Fibroblast of lung (primary cell): ENCODE measurements around the gene WDR36. TPM values are rescaled to one million over a fixed set of nuclear protein-coding genes. Genes with fewer than 3 reads are reported as not detected.

Source experiments
- DNase-seq, 2 donors: peaks; one replicate each; pipeline versions ENCODE4 v3.0.0 to v3.0.0-alpha.2; 2010; ENCODE audit warnings: low read depth in 2 of 2
- H2AFZ ChIP-seq: 2 replicates; pipeline ENCODE4 v1.5.1; 2012; ENCODE audit warnings: low read length, control low read depth, inconsistent platforms
- H3K27ac ChIP-seq: 2 replicates; pipeline ENCODE4 v1.5.1; 2011; ENCODE audit warnings: low read length, control low read depth; ENCODE audit not compliant: insufficient read depth
- H3K27me3 ChIP-seq: 2 replicates; pipeline ENCODE4 v1.5.1; 2011; ENCODE audit warnings: mild to moderate bottlenecking, low read length; ENCODE audit not compliant: control insufficient read depth, insufficient read depth
- H3K36me3 ChIP-seq: 2 replicates; pipeline ENCODE4 v1.5.1; 2011; ENCODE audit warnings: low read length; ENCODE audit not compliant: control insufficient read depth, insufficient read depth
- H3K4me1 ChIP-seq: 2 replicates; pipeline ENCODE4 v1.5.1; 2011; ENCODE audit warnings: low read length; ENCODE audit not compliant: control insufficient read depth, insufficient read depth; ENCODE audit errors: extremely low read depth
- H3K4me2 ChIP-seq: 2 replicates; pipeline ENCODE4 v1.5.1; 2011; ENCODE audit warnings: low read length, control low read depth; ENCODE audit not compliant: insufficient read depth; ENCODE audit errors: extremely low read depth
- H3K4me3 ChIP-seq, 4 experiments: fragments of 200-600 bp in 1 of 4; sonication (generic) in 1 of 4; replicated peaks in 1 of 4; 2 replicates each; pipeline ENCODE4 v1.5.1; 2011 to 2016; ENCODE audit warnings: low read length in 4 of 4, low read depth in 3 of 4, mild to moderate bottlenecking in 3 of 4, control low read depth in 2 of 4, inconsistent platforms in 1 of 4, mixed read lengths in 1 of 4; ENCODE audit not compliant: insufficient read depth in 1 of 4; ENCODE audit errors: control extremely low read depth in 1 of 4
- H3K79me2 ChIP-seq: 2 replicates; pipeline ENCODE4 v1.5.1; 2012; ENCODE audit warnings: mild to moderate bottlenecking, low read length, inconsistent platforms; ENCODE audit not compliant: control insufficient read depth, insufficient read depth
- H3K9ac ChIP-seq: 2 replicates; pipeline ENCODE4 v1.5.1; 2011; ENCODE audit warnings: mild to moderate bottlenecking, low read length, control low read depth; ENCODE audit not compliant: insufficient read depth
- H3K9me3 ChIP-seq: 2 replicates; pipeline ENCODE4 v1.5.1; 2012; ENCODE audit warnings: low read depth, low read length; ENCODE audit not compliant: control insufficient read depth, insufficient read depth
- H4K20me1 ChIP-seq: 2 replicates; pipeline ENCODE4 v1.5.1; 2011; ENCODE audit warnings: low read length; ENCODE audit not compliant: control insufficient read depth, insufficient read depth; ENCODE audit errors: extremely low read depth
- EZH2 ChIP-seq: IDR thresholded peaks from 2 replicates; pipeline ENCODE4 v1.5.1; 2012; ENCODE audit warnings: low read length, control low read depth, mild to moderate bottlenecking; ENCODE audit errors: missing control alignments
- polyA plus RNA-seq, 2 donors: library from polyadenylated mRNA; depleted of rRNA in 1 of 2; stranded (reverse) in 1 of 2; unstranded in 1 of 2; fragments of >200 nt; gene quantifications; 2 replicates each; pipeline ENCODE4 v1.2.1, GENCODE V29; 2011 to 2012; ENCODE audit warnings: missing spikeins in 1 of 2
- total RNA-seq: library from RNA; depleted of rRNA; stranded (reverse); fragments of >200 nt; gene quantifications from 2 replicates; pipeline ENCODE4 v1.2.1, GENCODE V29; 2014
- TF ChIP-seq, protein P1 (sequence below), 2 donors: IDR thresholded peaks in 1 of 2; conservative IDR thresholded peaks in 1 of 2; 1 replicate in 1 of 2; 2 replicates in 1 of 2; pipeline ENCODE4 v1.5.1; 2011 to 2012; ENCODE audit warnings: low read length in 2 of 2, control low read depth in 1 of 2, inconsistent platforms in 1 of 2, low read depth in 1 of 2, mild to moderate bottlenecking in 1 of 2

The WDR36 gene
- total and polyA plus RNA-seq, 2 donors (not counting 1 experiment from before 2014, with no cell fraction given): 34.7 to 55.8 TPM

DNA sequence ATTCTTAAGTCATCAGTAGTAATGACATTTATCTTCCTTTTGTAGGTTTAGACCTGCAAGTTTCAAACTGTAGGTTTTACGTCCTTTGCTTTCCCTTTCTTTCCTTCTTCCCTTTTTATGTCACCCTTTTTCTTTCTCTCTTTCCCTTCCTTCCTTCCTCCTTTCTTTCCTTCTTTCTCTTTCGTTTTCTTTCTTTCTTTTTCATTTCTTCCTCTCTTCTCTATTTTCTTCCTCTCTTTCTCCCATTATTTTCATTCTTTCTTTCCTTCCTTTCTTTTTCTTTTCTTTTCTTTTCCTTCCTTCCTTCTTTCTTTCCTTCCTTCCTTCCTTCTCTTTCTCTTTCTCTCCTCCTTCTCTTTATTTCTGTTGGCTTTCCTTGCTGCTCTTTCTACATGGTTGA lies 59.9 kb downstream of the WDR36 start:
- H3K36me3 ChIP-seq: no peaks in the 10 kb centered on the region
- no peak overlapping the region for H3K9ac ChIP-seq
- no peak overlapping the region for H3K4me3 ChIP-seq
- no peak for TF ChIP-seq EZH2
- TF ChIP-seq, protein P1, sequence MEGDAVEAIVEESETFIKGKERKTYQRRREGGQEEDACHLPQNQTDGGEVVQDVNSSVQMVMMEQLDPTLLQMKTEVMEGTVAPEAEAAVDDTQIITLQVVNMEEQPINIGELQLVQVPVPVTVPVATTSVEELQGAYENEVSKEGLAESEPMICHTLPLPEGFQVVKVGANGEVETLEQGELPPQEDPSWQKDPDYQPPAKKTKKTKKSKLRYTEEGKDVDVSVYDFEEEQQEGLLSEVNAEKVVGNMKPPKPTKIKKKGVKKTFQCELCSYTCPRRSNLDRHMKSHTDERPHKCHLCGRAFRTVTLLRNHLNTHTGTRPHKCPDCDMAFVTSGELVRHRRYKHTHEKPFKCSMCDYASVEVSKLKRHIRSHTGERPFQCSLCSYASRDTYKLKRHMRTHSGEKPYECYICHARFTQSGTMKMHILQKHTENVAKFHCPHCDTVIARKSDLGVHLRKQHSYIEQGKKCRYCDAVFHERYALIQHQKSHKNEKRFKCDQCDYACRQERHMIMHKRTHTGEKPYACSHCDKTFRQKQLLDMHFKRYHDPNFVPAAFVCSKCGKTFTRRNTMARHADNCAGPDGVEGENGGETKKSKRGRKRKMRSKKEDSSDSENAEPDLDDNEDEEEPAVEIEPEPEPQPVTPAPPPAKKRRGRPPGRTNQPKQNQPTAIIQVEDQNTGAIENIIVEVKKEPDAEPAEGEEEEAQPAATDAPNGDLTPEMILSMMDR (conservative IDR thresholded peaks at IDR 0.05 in 1 of 2, IDR thresholded peaks at IDR 0.05 in 1 of 2; ENCODE audit: low read depth in 1 of 2, low read length in 2 of 2): no peak
- no peaks in the 10 kb centered on the region for H3K4me1 ChIP-seq
- H2AFZ ChIP-seq: no peak overlapping the region
- H3K27me3 ChIP-seq: no peaks in the 10 kb centered on the region
- no peaks in the 10 kb centered on the region for H3K9me3 ChIP-seq
- no peak overlapping the region for H3K27ac ChIP-seq
- H4K20me1 ChIP-seq: no peaks in the 10 kb centered on the region
- no peaks in the 10 kb centered on the region for H3K79me2 ChIP-seq
- no peak overlapping the region for H3K4me2 ChIP-seq
- no peak for DNase-seq

DNA sequence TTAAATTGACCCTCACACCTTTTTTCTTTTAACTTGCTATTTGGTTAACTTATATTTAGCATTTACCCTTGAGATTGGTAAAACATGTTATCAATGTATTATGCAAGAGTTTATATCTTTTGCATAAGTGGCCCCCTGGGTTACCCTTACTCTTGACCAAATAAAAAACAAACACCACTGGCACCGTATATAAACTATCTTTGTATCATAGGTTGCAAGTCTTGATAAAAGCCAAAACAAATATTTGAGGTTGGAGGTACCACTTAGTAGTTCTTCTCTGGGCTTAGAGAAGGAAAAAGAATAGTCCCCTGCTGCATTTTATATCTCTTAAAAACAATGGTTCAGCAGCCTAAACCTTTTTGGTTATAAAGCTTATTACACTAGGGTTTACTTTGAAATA lies 61.3 kb downstream of the WDR36 start:
- Histone ChIP-seq H4K20me1 (no peaks in the 10 kb centered on the region), H3K4me1 (no peaks in the 10 kb centered on the region), H3K36me3 (no peaks in the 10 kb centered on the region), H3K9ac (no peak overlapping the region), H3K27ac (no peak overlapping the region), H3K27me3 (no peaks in the 10 kb centered on the region), H3K79me2 (no peaks in the 10 kb centered on the region), H3K4me3 (no peak overlapping the region), H2AFZ (no peak overlapping the region), H3K4me2 (no peak overlapping the region), H3K9me3 (no peaks in the 10 kb centered on the region)
- no peak for DNase-seq
- TF ChIP-seq, protein P1 (conservative IDR thresholded peaks at IDR 0.05 in 1 of 2, IDR thresholded peaks at IDR 0.05 in 1 of 2; ENCODE audit: low read depth in 1 of 2, low read length in 2 of 2): no peak
- TF ChIP-seq EZH2: no peak

DNA sequence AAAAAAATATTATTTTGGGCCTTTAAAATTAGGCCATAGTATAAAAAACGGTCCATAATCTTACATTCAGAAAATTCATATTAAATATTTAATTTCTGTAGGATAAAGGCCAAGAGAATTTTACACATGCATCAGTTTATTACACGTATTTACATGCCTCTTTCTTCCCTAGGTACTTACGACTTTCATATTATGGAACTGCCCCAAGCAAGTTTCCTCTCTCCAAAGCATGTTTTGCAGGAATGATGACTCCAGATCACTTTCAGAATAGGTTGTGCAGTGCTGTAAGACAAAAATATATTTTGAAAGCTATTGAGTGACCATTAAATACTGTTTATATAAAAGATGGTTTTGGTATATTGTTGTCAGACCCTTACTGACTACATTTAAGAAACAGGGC lies 61.8 kb downstream of the WDR36 start:
- Histone ChIP-seq H3K79me2 (no peaks in the 10 kb centered on the region), H3K9me3 (no peaks in the 10 kb centered on the region), H3K4me1 (no peaks in the 10 kb centered on the region), H3K27ac (no peak overlapping the region), H3K27me3 (no peaks in the 10 kb centered on the region), H3K4me3 (no peak overlapping the region), H3K4me2 (no peak overlapping the region), H2AFZ (peak overlapping the region; percentile 3), H4K20me1 (no peaks in the 10 kb centered on the region), H3K9ac (no peak overlapping the region), H3K36me3 (no peaks in the 10 kb centered on the region)
- no peak for TF ChIP-seq EZH2
- TF ChIP-seq, protein P1 (conservative IDR thresholded peaks at IDR 0.05 in 1 of 2, IDR thresholded peaks at IDR 0.05 in 1 of 2; ENCODE audit: low read depth in 1 of 2, low read length in 2 of 2): no peak
- DNase-seq: no peak
